Uterus (tissue), 4 donors: ENCODE results near the gene SLC25A31. TPM values are rescaled to one million over a fixed set of nuclear protein-coding genes. Genes with fewer than 3 reads are reported as not detected.

Source experiments
- DNase-seq, 2 donors: peaks; one replicate each; pipeline ENCODE4 v3.0.0-alpha.2; 2019 to 2020
- H3K27ac ChIP-seq, 2 donors: fragments of 200-600 bp; sonication (generic); 1 replicate in 1 of 2; 2 replicates in 1 of 2; pipeline ENCODE4 v1.5.1; 2016 to 2018
- H3K27me3 ChIP-seq, 2 donors: fragments of 200-600 bp; sonication (generic); one replicate each; pipeline ENCODE4 v1.5.1; 2018 to 2019; ENCODE audit warnings: control low read depth in 1 of 2
- H3K36me3 ChIP-seq, 2 donors: fragments of 200-600 bp; sonication (generic); one replicate each; pipeline ENCODE4 v1.5.1; 2019; ENCODE audit warnings: control low read depth in 1 of 2
- H3K4me1 ChIP-seq, 2 donors: fragments of 200-600 bp; sonication (generic); one replicate each; pipeline ENCODE4 v1.5.1; 2018 to 2019; ENCODE audit warnings: control low read depth in 1 of 2
- H3K4me3 ChIP-seq, 2 donors: fragments of 200-600 bp; sonication (generic); 1 replicate in 1 of 2; 2 replicates in 1 of 2; pipeline ENCODE4 v1.5.1; 2018 to 2019; ENCODE audit warnings: mild to moderate bottlenecking in 1 of 2
- H3K9me3 ChIP-seq, 2 donors: fragments of 200-600 bp; sonication (generic); one replicate each; pipeline ENCODE4 v1.5.1; 2019; ENCODE audit warnings: control low read depth in 1 of 2
- POLR2A ChIP-seq, 2 donors: fragments of 450-650 bp; IDR thresholded peaks; one replicate each; pipeline ENCODE4 v1.6.1; 2016; ENCODE audit warnings: antibody characterized with exemption in 2 of 2, mild to moderate bottlenecking in 1 of 2, moderate library complexity in 1 of 2
- intact Hi-C: fragments of 100-400 bp; cut with DNase I; formaldehyde crosslinking; loops from one replicate; pipeline ENCODE4 v1.15.1; 2023; ENCODE audit warnings: low total_unique reads
- total RNA-seq, 4 donors: library from RNA; depleted of rRNA in 3 of 4; stranded (reverse); fragments of >200 nt in 3 of 4; gene quantifications; one replicate each; pipeline versions ENCODE4 v1.1.0 to v1.2.4, GENCODE V29; 2014 to 2023
- TF ChIP-seq, protein P1 (sequence below), 4 experiments: fragments of 200-600 bp in 2 of 4; fragments of 450-650 bp in 2 of 4; sonication (generic) in 2 of 4; IDR thresholded peaks; one replicate each; pipeline ENCODE4 v1.5.1; 2016 to 2019; ENCODE audit warnings: antibody characterized with exemption in 4 of 4, mild to moderate bottlenecking in 2 of 4, moderate library complexity in 1 of 4
- donor health status: DM: yes; HTN: yes; CAD: no.

Gene SLC25A31
- total RNA-seq, 4 donors from 2014 or later, result 0.21 TPM; not detected in 3

DNA sequence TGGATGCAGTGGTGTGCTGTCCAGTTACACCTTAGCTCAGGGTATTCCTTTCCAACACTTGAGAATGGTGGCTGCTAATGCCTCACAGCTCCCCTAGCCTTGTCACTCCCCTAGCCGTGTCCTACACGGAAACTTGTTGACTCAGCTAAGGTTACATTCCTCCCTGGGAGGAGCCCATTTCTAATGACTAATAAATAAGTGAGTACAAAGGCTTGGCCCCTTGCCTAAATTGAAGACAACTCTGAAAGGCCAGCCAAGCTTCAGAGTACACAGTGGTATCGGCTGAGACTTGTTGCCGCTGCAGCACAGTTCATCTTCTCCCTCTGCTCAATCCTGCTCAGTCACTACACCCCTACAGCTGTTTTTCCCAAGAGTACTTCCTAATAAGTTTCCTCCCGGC, 21.2 kb upstream of the SLC25A31 start:
- Histone ChIP-seq H3K27me3 (no peaks in the 10 kb centered on the region), H3K4me1 (no peaks in the 10 kb centered on the region), H3K27ac (no peak overlapping the region), H3K36me3 (no peaks in the 10 kb centered on the region), H3K9me3 (no peaks in the 10 kb centered on the region), H3K4me3 (no peak overlapping the region)
- intact Hi-C loops, result no loop called here
- TF ChIP-seq, protein P1, sequence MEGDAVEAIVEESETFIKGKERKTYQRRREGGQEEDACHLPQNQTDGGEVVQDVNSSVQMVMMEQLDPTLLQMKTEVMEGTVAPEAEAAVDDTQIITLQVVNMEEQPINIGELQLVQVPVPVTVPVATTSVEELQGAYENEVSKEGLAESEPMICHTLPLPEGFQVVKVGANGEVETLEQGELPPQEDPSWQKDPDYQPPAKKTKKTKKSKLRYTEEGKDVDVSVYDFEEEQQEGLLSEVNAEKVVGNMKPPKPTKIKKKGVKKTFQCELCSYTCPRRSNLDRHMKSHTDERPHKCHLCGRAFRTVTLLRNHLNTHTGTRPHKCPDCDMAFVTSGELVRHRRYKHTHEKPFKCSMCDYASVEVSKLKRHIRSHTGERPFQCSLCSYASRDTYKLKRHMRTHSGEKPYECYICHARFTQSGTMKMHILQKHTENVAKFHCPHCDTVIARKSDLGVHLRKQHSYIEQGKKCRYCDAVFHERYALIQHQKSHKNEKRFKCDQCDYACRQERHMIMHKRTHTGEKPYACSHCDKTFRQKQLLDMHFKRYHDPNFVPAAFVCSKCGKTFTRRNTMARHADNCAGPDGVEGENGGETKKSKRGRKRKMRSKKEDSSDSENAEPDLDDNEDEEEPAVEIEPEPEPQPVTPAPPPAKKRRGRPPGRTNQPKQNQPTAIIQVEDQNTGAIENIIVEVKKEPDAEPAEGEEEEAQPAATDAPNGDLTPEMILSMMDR (IDR thresholded peaks at IDR 0.05), result no peak
- TF ChIP-seq POLR2A (IDR thresholded peaks at IDR 0.05), result no peak
- peak in 1 of 2 donors; percentile 32 for DNase-seq

DNA sequence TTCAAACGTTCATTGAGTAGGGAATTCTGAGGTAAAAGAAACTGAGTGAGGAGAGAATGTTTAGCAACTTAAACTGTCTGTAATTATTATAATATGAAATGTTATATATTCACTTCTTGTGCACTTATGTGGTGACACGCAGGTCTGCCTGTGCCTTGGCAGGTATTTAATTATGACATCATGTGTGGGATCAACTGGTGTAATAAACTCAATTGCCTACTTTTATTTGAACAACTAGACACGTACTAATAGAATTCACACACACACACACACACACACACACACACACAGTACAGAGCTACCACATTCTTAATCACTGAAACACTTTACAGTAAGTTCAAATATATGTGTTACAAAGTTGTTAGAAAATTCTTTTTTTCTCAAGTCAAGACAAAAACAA, 20.7 kb upstream of the SLC25A31 start:
- no peaks in the 10 kb centered on the region for H3K4me1 ChIP-seq
- no peaks in the 10 kb centered on the region for H3K27me3 ChIP-seq
- no peak overlapping the region for H3K27ac ChIP-seq
- no peak overlapping the region for H3K4me3 ChIP-seq
- intact Hi-C loops, result no loop called here
- TF ChIP-seq POLR2A (IDR thresholded peaks at IDR 0.05), result no peak
- TF ChIP-seq, protein P1 (IDR thresholded peaks at IDR 0.05), result no peak
- H3K36me3 ChIP-seq, result no peaks in the 10 kb centered on the region
- no peaks in the 10 kb centered on the region for H3K9me3 ChIP-seq
- no peak for DNase-seq

DNA sequence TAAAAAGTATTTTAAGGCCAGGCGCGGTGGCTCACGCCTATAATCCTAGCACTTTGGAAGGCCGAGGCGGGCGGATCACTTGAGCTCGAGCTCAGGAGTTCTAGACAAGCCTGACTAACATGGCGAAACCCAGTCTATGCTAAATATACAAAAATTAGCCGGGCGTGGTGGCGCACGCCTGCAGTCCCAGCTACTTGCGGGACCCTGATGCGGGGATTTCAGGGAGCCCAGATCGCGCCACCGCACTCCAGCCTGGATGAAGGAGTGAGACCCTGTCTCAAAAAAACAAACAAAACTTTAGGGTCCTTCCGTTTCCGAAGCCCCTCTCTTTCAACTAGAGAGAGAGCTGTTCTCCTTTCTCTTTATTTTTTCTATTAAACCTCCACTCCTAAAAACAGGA, 1.2 kb downstream of the SLC25A31 start:
- no peaks in the 10 kb centered on the region for H3K9me3 ChIP-seq
- intact Hi-C loops, result loop anchor here (10.0 kb wide), 1 partner anchor 107 kb away; no protein-coding TSS in a partner anchor
- no peaks in the 10 kb centered on the region for H3K4me1 ChIP-seq
- H3K36me3 ChIP-seq, result no peaks in the 10 kb centered on the region
- TF ChIP-seq, protein P1 (IDR thresholded peaks at IDR 0.05), result no peak
- TF ChIP-seq POLR2A (IDR thresholded peaks at IDR 0.05), result no peak
- no peaks in the 10 kb centered on the region for H3K27me3 ChIP-seq
- no peak for DNase-seq
- H3K4me3 ChIP-seq, result no peak overlapping the region
- no peak overlapping the region for H3K27ac ChIP-seq

DNA sequence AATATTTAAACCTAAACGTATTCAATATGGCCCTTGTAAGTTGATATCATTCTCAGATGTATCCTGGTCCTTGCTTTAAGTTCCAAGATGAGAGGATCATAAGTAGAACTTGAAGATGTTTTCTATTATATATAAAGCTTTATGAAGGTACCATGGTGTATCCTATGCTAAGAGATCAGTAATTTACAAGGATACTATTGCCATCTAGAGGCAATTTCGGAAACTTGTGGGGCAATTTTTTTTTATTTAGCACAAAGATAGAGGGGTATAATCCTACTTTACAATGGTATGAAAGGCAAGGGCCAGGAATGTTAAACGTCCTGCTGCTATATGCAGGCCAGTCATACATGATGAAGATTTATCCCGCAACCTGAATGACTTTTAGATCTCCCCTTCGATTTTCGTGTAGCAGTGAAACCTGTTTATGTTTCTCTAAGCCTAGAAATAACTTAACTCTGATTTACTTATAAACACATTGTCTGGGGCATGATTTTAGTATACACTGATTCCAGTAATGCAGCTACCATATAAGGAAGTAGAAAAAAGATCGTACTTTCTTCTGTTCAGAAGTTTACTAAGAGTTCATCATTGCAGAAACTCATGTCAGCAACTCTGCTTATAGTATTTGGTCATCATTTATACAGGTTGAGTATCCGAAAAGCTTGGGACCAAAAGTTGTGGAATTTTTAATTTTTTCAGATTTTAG, 2.6 kb downstream of the SLC25A31 start:
- Histone ChIP-seq H3K36me3 (no peaks in the 10 kb centered on the region), H3K27me3 (no peaks in the 10 kb centered on the region), H3K27ac (no peak overlapping the region), H3K4me3 (no peak overlapping the region), H3K4me1 (no peaks in the 10 kb centered on the region), H3K9me3 (no peaks in the 10 kb centered on the region)
- intact Hi-C loops, result loop anchor here (10.0 kb wide), 1 partner anchor 108 kb away; no protein-coding TSS in a partner anchor
- TF ChIP-seq POLR2A (IDR thresholded peaks at IDR 0.05), result no peak
- TF ChIP-seq, protein P1 (IDR thresholded peaks at IDR 0.05), result peak; percentile 47 to 61 (median 51)
- no peak for DNase-seq

DNA sequence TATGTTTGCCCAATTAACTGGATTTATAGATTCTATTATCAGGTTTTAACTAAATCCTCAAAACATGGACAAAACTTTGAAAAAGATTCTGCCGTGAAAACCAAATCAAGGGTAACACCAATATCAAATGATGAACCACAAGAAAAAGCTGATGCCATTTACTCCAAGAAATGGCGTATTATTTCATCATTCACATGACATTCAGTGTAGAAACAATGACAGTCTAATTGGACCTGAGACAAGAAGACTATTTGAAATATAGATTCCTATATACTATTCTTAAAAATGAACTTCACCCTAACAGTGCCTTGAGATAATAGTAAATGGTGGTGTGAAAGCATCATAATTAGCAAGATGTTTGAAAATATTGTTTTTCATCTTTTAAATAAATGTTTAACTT, 4.8 kb downstream of the SLC25A31 start:
- Histone ChIP-seq H3K4me1 (no peaks in the 10 kb centered on the region), H3K27me3 (no peaks in the 10 kb centered on the region), H3K27ac (no peak overlapping the region), H3K4me3 (no peak overlapping the region), H3K36me3 (no peaks in the 10 kb centered on the region), H3K9me3 (no peaks in the 10 kb centered on the region)
- no peak for TF ChIP-seq POLR2A (IDR thresholded peaks at IDR 0.05)
- TF ChIP-seq, protein P1 (IDR thresholded peaks at IDR 0.05), result no peak
- intact Hi-C loops, result loop anchor here (10.0 kb wide), 1 partner anchor 110 kb away; no protein-coding TSS in a partner anchor
- DNase-seq, result no peak
